Measurements from ENCODE around the gene FAM174B.

- TF ChIP-seq POLR2A (IDR thresholded peaks at IDR 0.05) (no peak), CTCF (IDR thresholded peaks at IDR 0.05) (no peak)
Observed at GRCh38 chr15:92591275-92591674, 64.3 kb downstream of the FAM174B start.

Measured in prostate gland (tissue), 2 donors.